ENCODE measurements around the gene HSFX4. TPM values are rescaled to one million over a fixed set of nuclear protein-coding genes. Genes with fewer than 3 reads are reported as not detected.
"Not testable (repeated sequence)": the region's sequence is repeated elsewhere in the genome, so short reads cannot be mapped to it uniquely, and the experiment has no call there.

The HSFX4 gene
- total RNA-seq, result not detected

GRCh38 chrX:149929400-149929799 lies at the start of gene HSFX4:
HSFX4 (plus strand) TSS chrX:149929573; CDS start chrX:149929645, 72 bp downstream.
- intact Hi-C loops (cut with DNase I); DNase-seq (ENCODE audit: low spot score); ATAC-seq: not testable (repeated sequence)

- DNase-seq (ENCODE audit: low spot score) (no peak), ATAC-seq (no peak)
- intact Hi-C loops (cut with DNase I), result no loop called here
These were observed 48.2 kb upstream of the HSFX4 start, which contains the start of gene MAGEA8 for GRCh38 chrX:149881081-149881711. MAGEA8 (plus strand) TSS chrX:149881183; CDS start chrX:149884273, 3,090 bp downstream.

- DNase-seq (ENCODE audit: low spot score); ATAC-seq; intact Hi-C loops (cut with DNase I): not testable (repeated sequence)
These were observed 38.5 kb upstream of the HSFX4 start for GRCh38 chrX:149890828-149891227.

GRCh38 chrX:149898554-149898953 lies 30.8 kb upstream of the HSFX4 start:
- no peak for DNase-seq (ENCODE audit: low spot score)
- ATAC-seq, result no peak
- intact Hi-C loops (cut with DNase I), result no loop called here

- DNase-seq (ENCODE audit: low spot score), result no peak
- intact Hi-C loops (cut with DNase I), result no loop called here
- no peak for ATAC-seq
These were observed 25.3 kb upstream of the HSFX4 start for GRCh38 chrX:149903889-149904748.

- no peak for ATAC-seq
- intact Hi-C loops (cut with DNase I), result no loop called here
- DNase-seq (ENCODE audit: low spot score), result no peak
These were observed 21.1 kb upstream of the HSFX4 start for GRCh38 chrX:149908308-149908707.

- ATAC-seq, result no peak
- intact Hi-C loops (cut with DNase I), result no loop called here
- no peak for DNase-seq (ENCODE audit: low spot score)
These were observed 20.6 kb upstream of the HSFX4 start for GRCh38 chrX:149908727-149909126.

- no peak for DNase-seq (ENCODE audit: low spot score)
- ATAC-seq, result no peak
- intact Hi-C loops (cut with DNase I), result no loop called here
These were observed 19.8 kb upstream of the HSFX4 start for GRCh38 chrX:149909324-149910177.

- intact Hi-C loops (cut with DNase I), result no loop called here
- no peak for DNase-seq (ENCODE audit: low spot score)
- ATAC-seq, result no peak
These were observed 19.1 kb upstream of the HSFX4 start for GRCh38 chrX:149910178-149910695.

- DNase-seq (ENCODE audit: low spot score), result no peak
These were observed 12.5 kb upstream of the HSFX4 start for GRCh38 chrX:149916745-149917392.

GRCh38 chrX:149923836-149924235 lies 5.5 kb upstream of the HSFX4 start:
- DNase-seq (ENCODE audit: low spot score); intact Hi-C loops (cut with DNase I); ATAC-seq: not testable (repeated sequence)

More at GRCh38 chrX:149916745-149917392, 12.5 kb upstream of the HSFX4 start:
- intact Hi-C loops (cut with DNase I), result no loop called here
- ATAC-seq, result no peak

- intact Hi-C loops (cut with DNase I); ATAC-seq; DNase-seq (ENCODE audit: low spot score): not testable (repeated sequence)
These were observed 4.9 kb upstream of the HSFX4 start for GRCh38 chrX:149924434-149924833.

- ATAC-seq; intact Hi-C loops (cut with DNase I); DNase-seq (ENCODE audit: low spot score): not testable (repeated sequence)
These were observed 2.0 kb upstream of the HSFX4 start for GRCh38 chrX:149927245-149927963.

GRCh38 chrX:149927964-149928258 lies 1.5 kb upstream of the HSFX4 start:
- DNase-seq (ENCODE audit: low spot score); intact Hi-C loops (cut with DNase I); ATAC-seq: not testable (repeated sequence)

GRCh38 chrX:149928635-149929034 lies 738 bp upstream of the HSFX4 start:
- ATAC-seq; DNase-seq (ENCODE audit: low spot score); intact Hi-C loops (cut with DNase I): not testable (repeated sequence)

- intact Hi-C loops (cut with DNase I); DNase-seq (ENCODE audit: low spot score): not testable (repeated sequence)
These were observed 2.0 kb downstream of the HSFX4 start for GRCh38 chrX:149931355-149931754.

GRCh38 chrX:149932150-149932549 lies 2.8 kb downstream of the HSFX4 start:
- ATAC-seq; intact Hi-C loops (cut with DNase I); DNase-seq (ENCODE audit: low spot score): not testable (repeated sequence)

More at GRCh38 chrX:149931355-149931754, 2.0 kb downstream of the HSFX4 start:
- not testable (repeated sequence) for ATAC-seq

GRCh38 chrX:149932970-149933369 lies 3.6 kb downstream of the HSFX4 start:
- DNase-seq (ENCODE audit: low spot score); ATAC-seq; intact Hi-C loops (cut with DNase I): not testable (repeated sequence)
